T47D (cell line): Measurements from ENCODE around the gene CFAP45.

Source experiments
- DNase-seq, 2 experiments: peaks; one replicate each; pipeline versions ENCODE4 v3.0.0 to v3.0.0-alpha.2; 2011 to 2012; ENCODE audit warnings: low read depth in 1 of 2, low spot score in 1 of 2
- JUND ChIP-seq: IDR thresholded peaks from 2 replicates; pipeline ENCODE4 v1.6.1; 2012; ENCODE audit warnings: low read depth
- in situ Hi-C: cut with HindIII; loops from 2 replicates; pipeline ENCODE4 v1.10.0; 2016; ENCODE audit warnings: low sequenced_read_pairs, low pct_unique_long_range_greater_than_20kb

CFAP45 gene

GRCh38 chr1:159882527-159882862 lies 17.5 kb downstream of the CFAP45 start:
- in situ Hi-C loops = loop anchor here (25.0 kb wide), 1 partner anchor 95 kb away; the partner anchor contains the start of gene DUSP23
- no peak for TF ChIP-seq JUND

GRCh38 chr1:159881622-159882526 lies 18.1 kb downstream of the CFAP45 start:
- DNase-seq = peak; percentile 46 to 96
- no peak for TF ChIP-seq JUND
- in situ Hi-C loops = loop anchor here (25.0 kb wide), 1 partner anchor 95 kb away; the partner anchor contains the start of gene DUSP23

More at GRCh38 chr1:159882527-159882862, 17.5 kb downstream of the CFAP45 start:
- DNase-seq = no peak

- DNase-seq = no peak
- in situ Hi-C loops = loop anchor here (25.0 kb wide), 1 partner anchor 93 kb away; the partner anchor contains the start of gene DUSP23
- TF ChIP-seq JUND = no peak
Measured at GRCh38 chr1:159880430-159880829, 19.5 kb downstream of the CFAP45 start.

GRCh38 chr1:159879977-159880376 lies 20.0 kb downstream of the CFAP45 start:
- TF ChIP-seq JUND = no peak
- in situ Hi-C loops = loop anchor here (25.0 kb wide), 1 partner anchor 93 kb away; the partner anchor contains the start of gene DUSP23
- no peak for DNase-seq

- DNase-seq = no peak
- TF ChIP-seq JUND = no peak
- in situ Hi-C loops = loop anchor here (25.0 kb wide), 1 partner anchor 92 kb away; the partner anchor contains the start of gene DUSP23
Measured at GRCh38 chr1:159879136-159879535, 20.8 kb downstream of the CFAP45 start.

- TF ChIP-seq JUND = no peak
- DNase-seq = no peak
- in situ Hi-C loops = loop anchor here (25.0 kb wide), 1 partner anchor 91 kb away; the partner anchor contains the start of gene DUSP23
Measured at GRCh38 chr1:159877695-159878444, 22.1 kb downstream of the CFAP45 start.

GRCh38 chr1:159873530-159874143 lies 26.3 kb downstream of the CFAP45 start:
- in situ Hi-C loops = no loop called here
- DNase-seq = no peak
- TF ChIP-seq JUND = no peak

GRCh38 chr1:159872891-159873290 lies 27.1 kb downstream of the CFAP45 start:
- in situ Hi-C loops = no loop called here
- no peak for TF ChIP-seq JUND
- DNase-seq = no peak

GRCh38 chr1:159870704-159871103 lies 29.3 kb downstream of the CFAP45 start:
- TF ChIP-seq JUND = no peak
- in situ Hi-C loops = no loop called here
- no peak for DNase-seq

- no peak for DNase-seq
- no peak for TF ChIP-seq JUND
- in situ Hi-C loops = no loop called here
Measured at GRCh38 chr1:159869607-159870006, 30.4 kb downstream of the CFAP45 start.

GRCh38 chr1:159869173-159869572 lies 30.8 kb downstream of the CFAP45 start:
- in situ Hi-C loops = no loop called here
- DNase-seq = no peak
- TF ChIP-seq JUND = no peak

- TF ChIP-seq JUND = no peak
- in situ Hi-C loops = no loop called here
- DNase-seq = no peak
Measured at GRCh38 chr1:159868766-159869165, 31.2 kb downstream of the CFAP45 start.
